Measurements from ENCODE around the gene SYT8. TPM values are rescaled to one million over a fixed set of nuclear protein-coding genes. Genes with fewer than 3 reads are reported as not detected.

Gene SYT8
- total RNA-seq, 1 donor from 2014 or later, result not detected

GRCh38 chr11:1836011-1836945 lies 1.5 kb downstream of the SYT8 start:
- no peaks in the 10 kb centered on the region for H3K36me3 Mint-ChIP-seq
- no peaks in the 10 kb centered on the region for H3F3A ChIP-seq (ENCODE audit: low read depth)
- no peak overlapping the region for H3K27ac Mint-ChIP-seq

GRCh38 chr11:1837171-1838076 lies 2.6 kb downstream of the SYT8 start:
- no peaks in the 10 kb centered on the region for H3F3A ChIP-seq (ENCODE audit: low read depth)

More at GRCh38 chr11:1836011-1836945, 1.5 kb downstream of the SYT8 start:
- H3K9me3 Mint-ChIP-seq, result no peaks in the 10 kb centered on the region
- no peak for DNase-seq (ENCODE audit: low spot score)
- no peak overlapping the region for H3K4me2 ChIP-seq
- H3K36me3 ChIP-seq, result no peaks in the 10 kb centered on the region
- no peak for TF ChIP-seq EZH2 (IDR thresholded peaks at IDR 0.05)
- TF ChIP-seq EZH2phosphoT487 (IDR thresholded peaks at IDR 0.05), result no peak
- no peak for TF ChIP-seq CTCF (IDR thresholded peaks at IDR 0.05)
- peaks cover 9% of the 10 kb centered on the region for H3K27me3 Mint-ChIP-seq (ENCODE audit: insufficient read depth, low read depth)
- no peak overlapping the region for H3K4me3 Mint-ChIP-seq
- H3K4me3 ChIP-seq, result no peak overlapping the region
- H3K4me1 ChIP-seq, result peaks cover 20% of the 10 kb centered on the region
- H3K9me3 ChIP-seq (ENCODE audit: low read depth), result no peaks in the 10 kb centered on the region
- no peaks in the 10 kb centered on the region for H3K27me3 ChIP-seq
- no peaks in the 10 kb centered on the region for H4K20me1 ChIP-seq (ENCODE audit: low read depth)
- no peaks in the 10 kb centered on the region for H3K79me2 ChIP-seq (ENCODE audit: low read depth)
- no peak overlapping the region for H2AFZ ChIP-seq (replicated peaks)
- no peak overlapping the region for H3K9ac ChIP-seq
- peaks cover 16% of the 10 kb centered on the region for H3K4me1 Mint-ChIP-seq
- H3K27ac ChIP-seq, result no peak overlapping the region

GRCh38 chr11:1838077-1838425 lies 3.3 kb downstream of the SYT8 start:
- Histone ChIP-seq H3K4me3 (no peak overlapping the region), H3K27me3 (no peaks in the 10 kb centered on the region), H3K79me2 (ENCODE audit: low read depth) (no peaks in the 10 kb centered on the region), H4K20me1 (ENCODE audit: low read depth) (no peaks in the 10 kb centered on the region), H3K36me3 (no peaks in the 10 kb centered on the region), H3K4me1 (peaks cover 11% of the 10 kb centered on the region), H3F3A (ENCODE audit: low read depth) (no peaks in the 10 kb centered on the region), H3K4me2 (no peak overlapping the region), H3K27ac (no peak overlapping the region), H2AFZ (replicated peaks) (peak overlapping the region; percentile 72), H3K9ac (no peak overlapping the region), H3K9me3 (ENCODE audit: low read depth) (no peaks in the 10 kb centered on the region)
- H3K9me3 Mint-ChIP-seq, result no peaks in the 10 kb centered on the region
- no peak overlapping the region for H3K27ac Mint-ChIP-seq
- no peaks in the 10 kb centered on the region for H3K36me3 Mint-ChIP-seq
- H3K27me3 Mint-ChIP-seq (ENCODE audit: insufficient read depth, low read depth), result peaks cover 2% of the 10 kb centered on the region
- DNase-seq (ENCODE audit: low spot score), result no peak
- no peak overlapping the region for H3K4me3 Mint-ChIP-seq
- TF ChIP-seq EZH2phosphoT487 (IDR thresholded peaks at IDR 0.05) (no peak), CTCF (IDR thresholded peaks at IDR 0.05) (no peak), EZH2 (IDR thresholded peaks at IDR 0.05) (no peak)
- H3K4me1 Mint-ChIP-seq, result peaks cover 7% of the 10 kb centered on the region

More at GRCh38 chr11:1837171-1838076, 2.6 kb downstream of the SYT8 start:
- Histone ChIP-seq H3K4me3 (no peak overlapping the region), H3K79me2 (ENCODE audit: low read depth) (no peaks in the 10 kb centered on the region), H3K4me1 (peaks cover 16% of the 10 kb centered on the region), H4K20me1 (ENCODE audit: low read depth) (no peaks in the 10 kb centered on the region), H3K27me3 (no peaks in the 10 kb centered on the region), H3K27ac (no peak overlapping the region), H3K4me2 (no peak overlapping the region), H3K9me3 (ENCODE audit: low read depth) (no peaks in the 10 kb centered on the region), H3K9ac (no peak overlapping the region), H3K36me3 (no peaks in the 10 kb centered on the region), H2AFZ (replicated peaks) (peak overlapping the region; percentile 72)
- peak; percentile 93 for DNase-seq (ENCODE audit: low spot score)
- H3K9me3 Mint-ChIP-seq, result no peaks in the 10 kb centered on the region
- H3K36me3 Mint-ChIP-seq, result no peaks in the 10 kb centered on the region
- peaks cover 11% of the 10 kb centered on the region for H3K4me1 Mint-ChIP-seq
- H3K27ac Mint-ChIP-seq, result no peak overlapping the region
- peak; percentile 85 for TF ChIP-seq CTCF (IDR thresholded peaks at IDR 0.05)
- TF ChIP-seq EZH2phosphoT487 (IDR thresholded peaks at IDR 0.05), result no peak
- no peak overlapping the region for H3K4me3 Mint-ChIP-seq
- peaks cover 5% of the 10 kb centered on the region for H3K27me3 Mint-ChIP-seq (ENCODE audit: insufficient read depth, low read depth)

All from neural progenitor cell (in vitro differentiated cells).